Measurements from ENCODE around the gene KCNJ6. TPM values are rescaled to one million over a fixed set of nuclear protein-coding genes. Genes with fewer than 3 reads are reported as not detected.

The KCNJ6 gene
- total and polyA plus RNA-seq, 8 donors = under 0.01 to 1.3 (median 0.29) TPM; not detected in 3

DNA sequence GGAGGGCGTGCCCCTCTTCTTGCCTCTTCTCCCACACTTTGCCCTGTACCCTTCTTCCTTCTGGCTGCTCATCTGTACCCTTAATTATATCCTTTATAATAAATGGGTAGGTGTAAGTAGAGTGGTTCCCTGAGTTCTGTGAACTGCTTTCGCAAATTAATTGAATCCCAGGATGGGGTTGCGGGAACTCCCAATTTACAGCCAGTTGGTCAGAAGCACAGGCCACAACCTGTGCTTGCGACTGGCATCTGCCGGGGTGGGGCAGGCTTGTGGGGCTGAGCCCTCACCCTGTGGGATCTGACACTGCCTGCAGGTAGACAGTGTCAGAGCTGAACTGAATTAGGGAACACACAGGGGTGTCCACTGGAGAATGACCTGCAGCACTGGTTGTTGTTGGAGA lies 244.9 kb downstream of the KCNJ6 start:
- WGBS, 5 donors = 89 to 95% (median 92%) methylated on average over 4 to 5 of the region's 5 CpGs
- no peaks in the 10 kb centered on the region for H3K36me3 ChIP-seq
- DNase-seq = no peak
- TF ChIP-seq EP300 (IDR thresholded peaks at IDR 0.05) = no peak
- TF ChIP-seq POLR2A (IDR thresholded peaks at IDR 0.05) = no peak
- TF ChIP-seq CTCF (IDR thresholded peaks at IDR 0.05) = no peak
- no peak for TF ChIP-seq POLR2AphosphoS5 (IDR thresholded peaks at IDR 0.05)
- H3K4me1 ChIP-seq = peaks cover 5 to 14% (median 9%) of the 10 kb centered on the region in 4 donors
- intact Hi-C loops (cut with DNase I; ENCODE audit: low total_unique reads) = no loop called here
- H3K27ac ChIP-seq = no peak overlapping the region
- H3K9me3 ChIP-seq = no peaks in the 10 kb centered on the region
- H3K27me3 ChIP-seq = peaks cover 0 to 33% (median 0%) of the 10 kb centered on the region in 3 donors
- no peak overlapping the region for H3K4me3 ChIP-seq

DNA sequence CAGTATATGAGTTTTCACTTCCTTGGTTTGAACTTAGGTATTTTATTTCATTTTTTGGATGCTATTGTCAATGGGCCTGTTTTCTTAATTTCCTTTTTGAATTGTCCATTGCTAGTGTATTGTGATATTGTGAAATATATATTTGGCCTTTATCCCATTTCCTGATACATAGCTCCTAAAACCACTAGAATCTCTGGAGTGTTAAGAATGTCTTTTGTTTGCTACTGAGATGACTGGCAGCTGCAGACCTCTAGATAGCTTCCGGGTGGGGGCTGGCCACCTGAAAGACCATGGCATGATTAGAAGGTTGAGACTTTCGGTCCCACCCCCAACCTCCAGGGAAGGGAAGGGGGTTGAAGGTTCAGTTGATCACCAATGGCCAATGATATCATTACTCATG lies 245.4 kb downstream of the KCNJ6 start:
- no peaks in the 10 kb centered on the region for H3K9me3 ChIP-seq
- DNase-seq = no peak
- TF ChIP-seq POLR2AphosphoS5 (IDR thresholded peaks at IDR 0.05) (no peak), CTCF (IDR thresholded peaks at IDR 0.05) (no peak), POLR2A (IDR thresholded peaks at IDR 0.05) (no peak), EP300 (IDR thresholded peaks at IDR 0.05) (no peak)
- peaks cover 0 to 29% (median 0%) of the 10 kb centered on the region in 3 donors for H3K27me3 ChIP-seq
- intact Hi-C loops (cut with DNase I; ENCODE audit: low total_unique reads) = no loop called here
- H3K4me3 ChIP-seq = no peak overlapping the region
- no peak overlapping the region for H3K27ac ChIP-seq
- 29 to 50% (median 42%) methylated on average over 2 of the region's 2 CpGs for WGBS, 5 donors
- peaks cover 5 to 14% (median 9%) of the 10 kb centered on the region in 4 donors for H3K4me1 ChIP-seq
- H3K36me3 ChIP-seq = no peaks in the 10 kb centered on the region

DNA sequence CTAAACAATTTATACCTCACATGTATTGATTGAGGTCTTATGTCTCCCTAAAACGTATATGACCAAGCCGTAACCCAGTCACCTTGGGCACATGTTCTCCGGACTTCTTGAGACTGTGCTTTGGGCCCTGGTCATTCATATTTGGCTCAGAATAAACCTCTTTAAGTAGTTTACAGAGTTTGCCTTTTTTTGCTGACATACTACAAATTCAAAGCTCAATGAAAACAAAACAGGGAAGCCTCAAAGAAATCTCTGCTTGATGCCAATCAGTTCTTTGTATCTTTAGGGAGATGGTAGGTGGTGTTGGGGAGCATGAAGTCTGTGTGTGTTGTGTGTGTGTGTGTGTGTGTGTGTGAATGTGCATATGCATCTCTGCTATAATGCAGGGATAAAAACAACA lies 247.0 kb downstream of the KCNJ6 start:
- H3K27ac ChIP-seq = no peak overlapping the region
- no peak for TF ChIP-seq POLR2A (IDR thresholded peaks at IDR 0.05)
- TF ChIP-seq CTCF (IDR thresholded peaks at IDR 0.05) = no peak
- no peak for TF ChIP-seq POLR2AphosphoS5 (IDR thresholded peaks at IDR 0.05)
- no peak for TF ChIP-seq EP300 (IDR thresholded peaks at IDR 0.05)
- WGBS, 5 donors = 68 to 80% (median 70%) methylated on average over 3 of the region's 3 CpGs
- intact Hi-C loops (cut with DNase I; ENCODE audit: low total_unique reads) = no loop called here
- no peak overlapping the region for H3K4me3 ChIP-seq
- H3K36me3 ChIP-seq = no peaks in the 10 kb centered on the region
- DNase-seq = no peak
- H3K27me3 ChIP-seq = peaks cover 0 to 14% (median 0%) of the 10 kb centered on the region in 3 donors
- H3K4me1 ChIP-seq = peaks cover 0 to under 1% (median 0%) of the 10 kb centered on the region in 4 donors
- H3K9me3 ChIP-seq = no peaks in the 10 kb centered on the region

DNA sequence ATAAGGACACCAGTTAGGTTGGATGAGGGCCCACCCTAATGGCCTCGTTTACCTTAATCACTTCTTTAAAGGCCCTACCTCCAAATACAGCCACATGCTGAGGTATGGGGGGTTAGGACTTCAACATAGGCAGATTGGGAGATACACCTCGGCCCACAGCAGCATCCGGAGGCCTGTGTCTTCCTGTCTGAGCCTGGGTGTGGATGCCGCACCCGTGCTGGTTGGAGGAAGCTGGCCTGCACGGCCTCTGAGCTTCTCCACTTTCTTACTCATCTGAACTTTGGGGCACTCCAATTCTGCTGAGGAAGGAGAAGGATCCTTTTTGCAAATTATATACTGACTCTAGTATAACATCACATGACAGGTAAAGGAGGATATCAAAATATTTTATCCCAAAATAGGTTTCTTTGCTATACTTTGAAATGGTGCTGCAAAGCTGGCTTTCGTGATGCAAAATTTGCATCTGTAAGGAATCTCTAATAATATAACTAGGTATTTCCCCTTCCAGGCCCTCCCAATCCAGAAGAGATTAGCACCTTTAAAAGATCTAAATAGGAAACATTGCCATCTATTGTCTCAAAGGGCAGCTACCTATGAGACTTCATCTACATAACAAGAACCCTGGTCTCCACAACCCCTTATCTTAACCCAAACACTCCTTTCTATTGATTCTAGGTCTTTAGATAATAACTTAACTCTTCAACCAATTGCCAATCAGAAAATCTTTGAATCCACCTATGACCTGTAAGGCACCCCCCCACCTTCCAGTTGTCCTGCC lies 247.6 kb downstream of the KCNJ6 start:
- intact Hi-C loops (cut with DNase I; ENCODE audit: low total_unique reads) = no loop called here
- DNase-seq = no peak
- Histone ChIP-seq H3K36me3 (no peaks in the 10 kb centered on the region), H3K4me3 (no peak overlapping the region), H3K9me3 (no peaks in the 10 kb centered on the region), H3K27me3 (peaks cover 0 to 8% (median 0%) of the 10 kb centered on the region in 3 donors), H3K27ac (no peak overlapping the region), H3K4me1 (no peaks in the 10 kb centered on the region)
- no peak for TF ChIP-seq POLR2A (IDR thresholded peaks at IDR 0.05)
- TF ChIP-seq CTCF (IDR thresholded peaks at IDR 0.05) = no peak
- 79 to 90% (median 83%) methylated on average over 7 of the region's 7 CpGs for WGBS, 5 donors
